ENCODE results near the gene DHRS4. TPM values are rescaled to one million over a fixed set of nuclear protein-coding genes. Genes with fewer than 3 reads are reported as not detected.

DHRS4 gene
- total RNA-seq, 1 experiment from 2014 or later: 12.7 TPM

DNA sequence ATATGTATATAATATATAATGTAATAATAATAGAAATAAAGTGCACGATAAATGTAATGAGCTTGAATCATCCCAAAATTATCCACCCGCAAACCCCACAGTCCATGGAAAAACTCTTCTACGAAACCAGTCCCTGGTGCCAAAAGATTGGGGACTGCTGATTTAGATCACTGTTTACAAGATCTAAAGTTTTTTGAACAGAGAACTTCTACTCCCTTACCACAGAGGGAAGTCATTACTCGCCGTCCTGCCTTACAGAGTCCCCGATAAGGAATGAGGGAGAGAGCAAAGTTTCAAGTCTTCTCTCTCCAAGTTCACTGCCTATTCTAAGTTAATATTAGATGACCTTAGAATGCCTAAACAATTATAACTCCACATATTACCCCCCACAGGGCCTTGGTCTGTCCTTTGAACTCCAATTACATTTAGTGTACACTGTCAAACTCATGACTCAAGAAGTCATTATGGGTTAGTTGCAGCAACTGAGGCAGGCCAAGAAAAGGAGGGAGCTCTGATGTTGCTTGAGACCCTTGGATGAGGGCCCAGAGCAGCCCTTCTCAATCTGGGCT lies 21.8 kb upstream of the DHRS4 start:
- no peak for DNase-seq
- no peak overlapping the region for H3K4me3 Mint-ChIP-seq
- Histone ChIP-seq H2AFZ (ENCODE audit: low read length) (no peak overlapping the region), H4K5ac (ENCODE audit: insufficient read length, low read depth, low read length) (no peak overlapping the region), H2BK120ac (ENCODE audit: low read depth, low read length, poor library complexity, severe bottlenecking) (no peak overlapping the region), H4K8ac (replicated peaks; ENCODE audit: insufficient read length, low read depth, low read length) (no peak overlapping the region), H3K27me3 (ENCODE audit: insufficient read depth, low read length) (no peaks in the 10 kb centered on the region), H3T11ph (ENCODE audit: low read length) (no peak overlapping the region), H3K18ac (ENCODE audit: insufficient read length, low read depth, low read length) (no peak overlapping the region), H3K9me3 (ENCODE audit: control insufficient read depth, low read depth, low read length) (no peaks in the 10 kb centered on the region), H4K91ac (ENCODE audit: insufficient read length, low read depth, low read length) (no peak overlapping the region), H3K23ac (ENCODE audit: insufficient read length, low read depth, low read length) (no peak overlapping the region), H3K4me1 (ENCODE audit: insufficient read depth, low read length) (no peaks in the 10 kb centered on the region), H2AK5ac (ENCODE audit: insufficient read length, low read length) (no peak overlapping the region), H3K27ac (ENCODE audit: insufficient read length, low read depth, low read length) (no peak overlapping the region), H3K56ac (ENCODE audit: insufficient read length, low read depth, low read length) (no peak overlapping the region), H3K23me2 (ENCODE audit: insufficient read length, low read depth, low read length, poor library complexity, severe bottlenecking) (no peaks in the 10 kb centered on the region), H3K4ac (ENCODE audit: low read depth, low read length) (no peak overlapping the region), H3K4me2 (ENCODE audit: insufficient read depth, insufficient read length, low read length) (no peak overlapping the region), H2BK20ac (ENCODE audit: low read depth, low read length, poor library complexity, severe bottlenecking) (no peak overlapping the region), H2BK5ac (ENCODE audit: insufficient read length, low read length) (no peak overlapping the region), H2BK12ac (ENCODE audit: insufficient read length, low read depth, low read length) (no peak overlapping the region), H3K79me2 (ENCODE audit: insufficient read depth, low read length) (peaks cover 3% of the 10 kb centered on the region; the same call in 1 of the 2 replicates), H3K9ac (ENCODE audit: extremely low read depth, insufficient read length, low read length) (no peak overlapping the region), H2BK15ac (ENCODE audit: low read depth, low read length) (no peak overlapping the region), H4K20me1 (ENCODE audit: control insufficient read depth, insufficient read depth, insufficient read length) (no peaks in the 10 kb centered on the region), H3K79me1 (ENCODE audit: insufficient read depth, low read depth, low read length, poor library complexity, severe bottlenecking) (no peaks in the 10 kb centered on the region), H3K14ac (ENCODE audit: insufficient read depth, low read length) (no peak overlapping the region)
- peaks cover 12% of the 10 kb centered on the region for H3K27me3 Mint-ChIP-seq (ENCODE audit: low read depth)
- H3K4me1 Mint-ChIP-seq: peaks cover 5 to 7% of the 10 kb centered on the region in 2 experiments
- no peaks in the 10 kb centered on the region; a peak in 1 of 7 replicates for H3K36me3 Mint-ChIP-seq (ENCODE audit: insufficient read depth in 1 of 3, low read depth in 3 of 3)
- no peak overlapping the region for H3K27ac Mint-ChIP-seq
- TF ChIP-seq, protein P1, sequence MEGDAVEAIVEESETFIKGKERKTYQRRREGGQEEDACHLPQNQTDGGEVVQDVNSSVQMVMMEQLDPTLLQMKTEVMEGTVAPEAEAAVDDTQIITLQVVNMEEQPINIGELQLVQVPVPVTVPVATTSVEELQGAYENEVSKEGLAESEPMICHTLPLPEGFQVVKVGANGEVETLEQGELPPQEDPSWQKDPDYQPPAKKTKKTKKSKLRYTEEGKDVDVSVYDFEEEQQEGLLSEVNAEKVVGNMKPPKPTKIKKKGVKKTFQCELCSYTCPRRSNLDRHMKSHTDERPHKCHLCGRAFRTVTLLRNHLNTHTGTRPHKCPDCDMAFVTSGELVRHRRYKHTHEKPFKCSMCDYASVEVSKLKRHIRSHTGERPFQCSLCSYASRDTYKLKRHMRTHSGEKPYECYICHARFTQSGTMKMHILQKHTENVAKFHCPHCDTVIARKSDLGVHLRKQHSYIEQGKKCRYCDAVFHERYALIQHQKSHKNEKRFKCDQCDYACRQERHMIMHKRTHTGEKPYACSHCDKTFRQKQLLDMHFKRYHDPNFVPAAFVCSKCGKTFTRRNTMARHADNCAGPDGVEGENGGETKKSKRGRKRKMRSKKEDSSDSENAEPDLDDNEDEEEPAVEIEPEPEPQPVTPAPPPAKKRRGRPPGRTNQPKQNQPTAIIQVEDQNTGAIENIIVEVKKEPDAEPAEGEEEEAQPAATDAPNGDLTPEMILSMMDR (conservative IDR thresholded peaks at IDR 0.05): no peak
- no CpG with 5 or more reads among the region's 6 CpGs for WGBS (ENCODE audit: extremely low coverage, insufficient read length, low lambda C conversion rate)
- H3K9me3 Mint-ChIP-seq: peaks cover 0 to 11% of the 10 kb centered on the region in 2 experiments; a peak in 3 of 5 replicates

Measured in H9 (cell line).